ENCODE measurements around the gene MTMR12.
A peak's percentile ranks its signal among the peaks of the same experiment; 100 is the strongest.

MTMR12 gene

GRCh38 chr5:32312595-32313332 is at the start of gene MTMR12:
Gene MTMR12 (minus strand): TSS chr5:32312939. CDS start chr5:32312838, 101 bp downstream.
- peak; percentile 100 for DNase-seq

- DNase-seq, result no peak
Observed at GRCh38 chr5:32362527-32362926, 49.8 kb upstream of the MTMR12 start.

- no peak for DNase-seq
Observed at GRCh38 chr5:32360906-32361305, 48.2 kb upstream of the MTMR12 start.

- DNase-seq, result no peak
Observed at GRCh38 chr5:32358611-32359010, 45.9 kb upstream of the MTMR12 start.

GRCh38 chr5:32357658-32358057 is 44.9 kb upstream of the MTMR12 start:
- no peak for DNase-seq

- no peak for DNase-seq
Observed at GRCh38 chr5:32355686-32356085, 42.9 kb upstream of the MTMR12 start.

- DNase-seq, result no peak
Observed at GRCh38 chr5:32353420-32353819, 40.7 kb upstream of the MTMR12 start.

- DNase-seq, result no peak
Observed at GRCh38 chr5:32352685-32353084, 39.9 kb upstream of the MTMR12 start.

GRCh38 chr5:32346869-32347268 is 34.1 kb upstream of the MTMR12 start:
- DNase-seq, result no peak

- no peak for DNase-seq
Observed at GRCh38 chr5:32343058-32343672, 30.4 kb upstream of the MTMR12 start.

GRCh38 chr5:32342656-32343055 is 29.9 kb upstream of the MTMR12 start:
- DNase-seq, result no peak

- no peak for DNase-seq
Observed at GRCh38 chr5:32339878-32340277, 27.1 kb upstream of the MTMR12 start.

- DNase-seq, result no peak
Observed at GRCh38 chr5:32339198-32339597, 26.5 kb upstream of the MTMR12 start.

GRCh38 chr5:32332966-32333365 is 20.2 kb upstream of the MTMR12 start:
- DNase-seq, result no peak

- no peak for DNase-seq
Observed at GRCh38 chr5:32332361-32332760, 19.6 kb upstream of the MTMR12 start.

GRCh38 chr5:32331935-32332274 is 19.2 kb upstream of the MTMR12 start:
- DNase-seq, result no peak

- no peak for DNase-seq
Observed at GRCh38 chr5:32331217-32331934, 18.6 kb upstream of the MTMR12 start.

- DNase-seq, result no peak
Observed at GRCh38 chr5:32330126-32330971, 17.6 kb upstream of the MTMR12 start.

- peak; percentile 68 for DNase-seq
Observed at GRCh38 chr5:32329395-32329834, 16.7 kb upstream of the MTMR12 start.

GRCh38 chr5:32326216-32326772 is 13.6 kb upstream of the MTMR12 start:
- no peak for DNase-seq

GRCh38 chr5:32325616-32326015 is 12.9 kb upstream of the MTMR12 start:
- DNase-seq, result no peak

- DNase-seq, result no peak
Observed at GRCh38 chr5:32325062-32325461, 12.3 kb upstream of the MTMR12 start.

- DNase-seq, result no peak
Observed at GRCh38 chr5:32323741-32324140, 11.0 kb upstream of the MTMR12 start.
